Testis (tissue), 3 donors: ENCODE measurements around the gene TMEM9B. TPM values are rescaled to one million over a fixed set of nuclear protein-coding genes. Genes with fewer than 3 reads are reported as not detected.
"Not testable (repeated sequence)": the region's sequence is repeated elsewhere in the genome, so short reads cannot be mapped to it uniquely, and the experiment has no call there.

Source experiments
- DNase-seq: peaks from one replicate; pipeline ENCODE4 v3.0.0-alpha.2; 2019
- H3K27ac ChIP-seq, 2 donors: fragments of 200-600 bp; sonication (generic); one replicate each; pipeline ENCODE4 v1.5.1; 2019
- H3K27me3 ChIP-seq: fragments of 200-600 bp; sonication (generic); one replicate; pipeline ENCODE4 v1.5.1; 2019
- H3K36me3 ChIP-seq: fragments of 200-600 bp; sonication (generic); one replicate; pipeline ENCODE4 v1.5.1; 2017; ENCODE audit warnings: low read depth; ENCODE audit errors: missing control alignments
- H3K4me1 ChIP-seq: fragments of 200-600 bp; sonication (generic); one replicate; pipeline ENCODE4 v1.5.1; 2019
- H3K4me3 ChIP-seq, 2 donors: fragments of 200-600 bp; sonication (generic); one replicate each; pipeline ENCODE4 v1.5.1; 2017 to 2019
- H3K9me3 ChIP-seq: fragments of 200-600 bp; sonication (generic); one replicate; pipeline ENCODE4 v1.5.1; 2017
- CTCF ChIP-seq, 3 experiments: fragments of 450-650 bp in 2 of 3; fragments of 200-600 bp in 1 of 3; sonication (generic) in 1 of 3; IDR thresholded peaks; one replicate each; pipeline ENCODE4 v1.5.1; 2016 to 2019; ENCODE audit warnings: antibody characterized with exemption in 3 of 3, mild to moderate bottlenecking in 2 of 3, moderate library complexity in 1 of 3
- POLR2A ChIP-seq: fragments of 450-650 bp; IDR thresholded peaks from one replicate; pipeline ENCODE4 v1.6.1; 2017; ENCODE audit warnings: antibody characterized with exemption, mild to moderate bottlenecking, moderate library complexity
- WGBS, 2 donors: methylation state at CpG; one replicate each; pipeline ENCODE4 v1.1.5; 2018; 5-methylcytosine and 5-hydroxymethylcytosine counted together
- intact Hi-C: fragments of 100-400 bp; cut with DNase I; formaldehyde crosslinking; loops from one replicate; pipeline ENCODE4 v1.15.1; 2023; ENCODE audit warnings: low total_unique reads
- polyA plus RNA-seq: library from polyadenylated mRNA; stranded (reverse); fragments of 350-450 nt; fragmentation: Illumina TruSeq; extraction: RNeasy Lipid Tissue Mini Kit (QIAGEN cat#74804); gene quantifications from one replicate; pipeline ENCODE4 v1.2.3, GENCODE V29; 2014; ENCODE audit warnings: low read depth, low replicate concordance; ENCODE audit not compliant: insufficient read depth
- total RNA-seq, 2 donors: library from RNA; depleted of rRNA; stranded (reverse); fragments of >200 nt; gene quantifications; one replicate each; pipeline ENCODE4 v1.2.3, GENCODE V29; 2016

TMEM9B gene
- total and polyA plus RNA-seq, 3 donors from 2014 or later, result 43.3 to 55.0 (median 43.5) TPM

- TF ChIP-seq CTCF (IDR thresholded peaks at IDR 0.05), result no peak
- TF ChIP-seq POLR2A, result no peak
- intact Hi-C loops, result no loop called here
- H3K36me3 ChIP-seq, result no peaks in the 10 kb centered on the region
- no peaks in the 10 kb centered on the region for H3K4me1 ChIP-seq
- H3K27me3 ChIP-seq, result no peaks in the 10 kb centered on the region
- no peaks in the 10 kb centered on the region for H3K9me3 ChIP-seq
- WGBS, 2 donors, result 56 to 64% methylated on average over 8 of the region's 8 CpGs
- no peak overlapping the region for H3K4me3 ChIP-seq
- no peak for DNase-seq
- H3K27ac ChIP-seq, result no peak overlapping the region
Measured at GRCh38 chr11:8941341-8942103, 22.7 kb downstream of the TMEM9B start.

DNA sequence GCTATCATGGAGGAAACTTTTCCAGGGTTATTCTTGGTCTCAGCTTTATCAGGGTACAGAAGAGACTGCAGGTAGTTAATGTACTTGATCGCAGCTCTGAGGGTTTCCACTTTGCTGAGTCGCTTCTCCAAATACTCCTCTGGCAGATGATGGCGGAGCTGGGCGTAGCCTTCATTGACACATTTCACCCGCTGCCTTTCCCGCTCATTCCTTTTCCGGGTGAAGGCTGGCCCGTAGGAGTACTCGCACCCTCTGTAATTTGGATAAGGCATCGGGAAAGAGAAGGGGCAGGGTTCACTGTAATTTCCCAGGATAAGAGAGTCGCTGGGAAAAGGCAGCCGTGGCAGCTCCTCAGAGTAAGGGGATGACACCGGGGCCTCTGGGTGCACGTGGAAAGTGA, 26.6 kb downstream of the TMEM9B start:
- no peak overlapping the region for H3K4me3 ChIP-seq
- no peaks in the 10 kb centered on the region for H3K9me3 ChIP-seq
- no peak for TF ChIP-seq POLR2A
- no peak for TF ChIP-seq CTCF (IDR thresholded peaks at IDR 0.05)
- 82 to 86% methylated on average over 13 to 14 of the region's 14 CpGs for WGBS, 2 donors
- intact Hi-C loops, result no loop called here
- no peak overlapping the region for H3K27ac ChIP-seq
- no peaks in the 10 kb centered on the region for H3K36me3 ChIP-seq
- no peak for DNase-seq
- no peaks in the 10 kb centered on the region for H3K27me3 ChIP-seq
- no peaks in the 10 kb centered on the region for H3K4me1 ChIP-seq

GRCh38 chr11:8937159-8937558, 27.1 kb downstream of the TMEM9B start:
- H3K27ac ChIP-seq, result no peak overlapping the region
- H3K36me3 ChIP-seq, result no peaks in the 10 kb centered on the region
- no peak for TF ChIP-seq CTCF (IDR thresholded peaks at IDR 0.05)
- no peak for TF ChIP-seq POLR2A
- no peaks in the 10 kb centered on the region for H3K9me3 ChIP-seq
- WGBS, 2 donors, result 67 to 76% methylated on average over 10 of the region's 10 CpGs
- no peak for DNase-seq
- no peaks in the 10 kb centered on the region for H3K27me3 ChIP-seq
- intact Hi-C loops, result no loop called here
- H3K4me1 ChIP-seq, result no peaks in the 10 kb centered on the region
- no peak overlapping the region for H3K4me3 ChIP-seq

DNA sequence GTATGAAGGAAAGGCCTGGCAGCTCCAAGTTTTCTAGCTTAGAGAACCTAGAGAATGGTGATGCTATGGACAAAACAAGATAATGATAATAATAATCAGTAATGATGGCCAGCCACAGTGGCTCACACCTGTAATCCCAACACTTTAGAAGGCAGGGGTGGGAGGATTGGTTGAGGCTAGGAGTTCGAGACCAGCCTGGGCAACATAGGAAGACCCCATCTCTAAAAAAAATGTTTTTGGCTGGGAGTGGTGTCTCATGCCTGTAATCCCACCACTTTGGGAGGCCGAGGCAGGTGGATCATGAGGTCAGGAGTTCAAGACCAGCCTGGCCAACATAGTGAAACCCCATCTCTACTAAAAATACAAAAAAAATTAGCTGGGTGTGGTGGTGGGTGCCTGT, 28.5 kb downstream of the TMEM9B start:
- 88 to 92% methylated on average over 2 of the region's 2 CpGs for WGBS, 2 donors
- intact Hi-C loops, H3K9me3 ChIP-seq, H3K27ac ChIP-seq, H3K36me3 ChIP-seq, H3K4me3 ChIP-seq, H3K27me3 ChIP-seq, H3K4me1 ChIP-seq, DNase-seq: not testable (repeated sequence)

DNA sequence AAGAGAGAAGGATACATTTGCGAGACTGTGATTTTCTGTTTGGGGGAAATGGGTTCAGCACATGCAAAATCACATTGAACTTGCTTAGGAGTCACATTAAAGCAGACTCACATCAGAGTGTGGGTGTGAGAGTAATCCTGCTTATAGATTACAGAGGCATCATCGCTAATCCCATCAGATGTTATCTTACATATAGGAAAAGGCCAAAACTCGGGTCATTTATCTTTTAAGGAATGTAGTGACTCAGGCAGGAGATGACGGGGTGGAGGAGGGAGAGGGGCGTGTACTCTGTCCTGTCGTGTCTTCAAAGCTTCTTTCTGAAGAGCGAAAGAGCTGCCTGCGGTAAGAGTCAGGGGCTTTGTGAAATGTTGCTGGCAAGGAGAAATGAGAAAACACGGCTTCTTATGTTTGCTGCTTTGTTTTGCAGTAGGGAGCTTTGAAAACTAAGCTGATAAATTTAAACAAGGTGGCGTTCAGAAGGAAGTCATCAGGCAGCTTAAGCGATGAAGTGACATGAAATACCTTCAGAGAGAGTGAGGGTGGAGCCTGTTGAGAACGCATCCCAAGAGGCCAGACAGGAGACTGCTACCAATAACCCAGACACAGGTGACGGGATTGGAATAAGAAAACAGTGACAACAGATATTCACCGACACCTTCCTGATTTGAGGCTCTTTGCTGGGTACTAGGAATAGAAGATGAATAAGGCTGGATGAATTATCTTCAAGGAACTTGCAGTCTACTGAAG, 29.3 kb downstream of the TMEM9B start:
- no peaks in the 10 kb centered on the region for H3K4me1 ChIP-seq
- 68 to 80% methylated on average over 14 of the region's 14 CpGs for WGBS, 2 donors
- H3K36me3 ChIP-seq, result no peaks in the 10 kb centered on the region
- intact Hi-C loops, result no loop called here
- no peak for TF ChIP-seq CTCF (IDR thresholded peaks at IDR 0.05)
- TF ChIP-seq POLR2A, result no peak
- H3K27ac ChIP-seq, result no peak overlapping the region
- DNase-seq, result no peak
- no peaks in the 10 kb centered on the region for H3K9me3 ChIP-seq
- no peak overlapping the region for H3K4me3 ChIP-seq
- H3K27me3 ChIP-seq, result no peaks in the 10 kb centered on the region
